ENCODE measurements around the gene CRELD1.

DNA sequence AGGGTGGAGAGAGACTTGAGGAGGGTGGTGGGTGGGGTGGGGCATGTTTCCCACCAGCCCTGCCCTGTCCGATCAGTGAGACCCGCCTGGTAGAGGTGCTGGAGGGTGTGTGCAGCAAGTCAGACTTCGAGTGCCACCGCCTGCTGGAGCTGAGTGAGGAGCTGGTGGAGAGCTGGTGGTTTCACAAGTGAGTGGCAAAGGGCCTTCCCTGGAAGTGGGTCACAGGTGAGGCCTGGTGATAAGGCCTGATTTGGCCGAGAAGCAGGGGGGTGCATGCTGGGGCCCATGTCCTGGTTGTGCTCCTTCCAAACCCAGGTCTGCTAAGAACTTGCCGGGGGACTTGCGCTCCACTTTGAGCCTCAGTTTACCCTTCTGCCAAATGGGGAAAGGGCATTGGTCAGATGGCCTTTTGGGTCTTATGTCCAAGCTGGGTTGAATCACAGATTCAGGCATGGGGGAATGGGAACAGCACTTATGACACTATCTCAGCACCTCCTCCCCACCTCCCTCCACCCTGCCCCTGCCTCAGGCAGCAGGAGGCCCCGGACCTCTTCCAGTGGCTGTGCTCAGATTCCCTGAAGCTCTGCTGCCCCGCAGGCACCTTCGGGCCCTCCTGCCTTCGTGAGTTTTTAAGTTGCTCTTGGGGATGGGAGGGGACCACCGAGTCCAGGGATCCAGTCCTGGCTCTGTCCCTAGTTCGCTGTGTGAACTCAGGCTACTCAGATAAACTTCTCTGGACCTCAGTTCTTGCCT lies 4.0 kb downstream of the CRELD1 start:
- TF ChIP-seq TAF1 (IDR thresholded peaks at IDR 0.05; ENCODE audit: borderline replicate concordance, insufficient read depth, low read length), result no peak
- TF ChIP-seq, protein P1, sequence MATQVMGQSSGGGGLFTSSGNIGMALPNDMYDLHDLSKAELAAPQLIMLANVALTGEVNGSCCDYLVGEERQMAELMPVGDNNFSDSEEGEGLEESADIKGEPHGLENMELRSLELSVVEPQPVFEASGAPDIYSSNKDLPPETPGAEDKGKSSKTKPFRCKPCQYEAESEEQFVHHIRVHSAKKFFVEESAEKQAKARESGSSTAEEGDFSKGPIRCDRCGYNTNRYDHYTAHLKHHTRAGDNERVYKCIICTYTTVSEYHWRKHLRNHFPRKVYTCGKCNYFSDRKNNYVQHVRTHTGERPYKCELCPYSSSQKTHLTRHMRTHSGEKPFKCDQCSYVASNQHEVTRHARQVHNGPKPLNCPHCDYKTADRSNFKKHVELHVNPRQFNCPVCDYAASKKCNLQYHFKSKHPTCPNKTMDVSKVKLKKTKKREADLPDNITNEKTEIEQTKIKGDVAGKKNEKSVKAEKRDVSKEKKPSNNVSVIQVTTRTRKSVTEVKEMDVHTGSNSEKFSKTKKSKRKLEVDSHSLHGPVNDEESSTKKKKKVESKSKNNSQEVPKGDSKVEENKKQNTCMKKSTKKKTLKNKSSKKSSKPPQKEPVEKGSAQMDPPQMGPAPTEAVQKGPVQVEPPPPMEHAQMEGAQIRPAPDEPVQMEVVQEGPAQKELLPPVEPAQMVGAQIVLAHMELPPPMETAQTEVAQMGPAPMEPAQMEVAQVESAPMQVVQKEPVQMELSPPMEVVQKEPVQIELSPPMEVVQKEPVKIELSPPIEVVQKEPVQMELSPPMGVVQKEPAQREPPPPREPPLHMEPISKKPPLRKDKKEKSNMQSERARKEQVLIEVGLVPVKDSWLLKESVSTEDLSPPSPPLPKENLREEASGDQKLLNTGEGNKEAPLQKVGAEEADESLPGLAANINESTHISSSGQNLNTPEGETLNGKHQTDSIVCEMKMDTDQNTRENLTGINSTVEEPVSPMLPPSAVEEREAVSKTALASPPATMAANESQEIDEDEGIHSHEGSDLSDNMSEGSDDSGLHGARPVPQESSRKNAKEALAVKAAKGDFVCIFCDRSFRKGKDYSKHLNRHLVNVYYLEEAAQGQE (IDR thresholded peaks at IDR 0.05; ENCODE audit: insufficient read depth in 1 of 2, low read depth in 2 of 2, low read length in 2 of 2), result no peak
- no peak for TF ChIP-seq POLR2AphosphoS5 (IDR thresholded peaks at IDR 0.05; ENCODE audit: low read depth, low read length)
- TF ChIP-seq SIN3A (IDR thresholded peaks at IDR 0.05; ENCODE audit: borderline replicate concordance, insufficient read depth, low read length), result no peak

All from PFSK-1 (cell line).